Stimulated activated naive B cell treated with anti-CD40 and anti-IgM and Interleukin-4, amounts not matched to agents 10 μg/mL and 1 μg/mL and 100 μg/mL, for 72 hours (primary cell): ENCODE measurements around the gene RNFT2.
"Not testable (repeated sequence)": the region's sequence is repeated elsewhere in the genome, so short reads cannot be mapped to it uniquely, and the experiment has no call there.

Experiments used
- ATAC-seq, 2 donors: fragments of 150-1000 bp; cut with Tn5 transposase; replicated peaks; 2 replicates each; pipeline ENCODE4 v1.10.0; 2021; ENCODE audit warnings: moderate library complexity in 1 of 2
- DNase-seq: peaks from one replicate; pipeline ENCODE4 v3.0.0; 2021
- H3K27ac Mint-ChIP-seq: one replicate; pipeline ENCODE4 v1.8.0; 2022; ENCODE audit warnings: mild to moderate bottlenecking, mixed read lengths
- H3K27me3 Mint-ChIP-seq, 2 donors: one replicate each; pipeline ENCODE4 v1.8.0; 2022; ENCODE audit warnings: mixed read lengths in 2 of 2
- H3K36me3 Mint-ChIP-seq, 2 donors: one replicate each; pipeline ENCODE4 v1.8.0; 2022; ENCODE audit warnings: mixed read lengths in 2 of 2, mild to moderate bottlenecking in 1 of 2
- H3K4me1 Mint-ChIP-seq, 2 donors: one replicate each; pipeline ENCODE4 v1.8.0; 2022; ENCODE audit warnings: mixed read lengths in 2 of 2, mild to moderate bottlenecking in 1 of 2
- H3K4me3 Mint-ChIP-seq, 2 donors: one replicate each; pipeline ENCODE4 v1.8.0; 2022; ENCODE audit warnings: mild to moderate bottlenecking in 2 of 2, mixed read lengths in 2 of 2, moderate library complexity in 1 of 2
- H3K9me3 Mint-ChIP-seq, 2 donors: one replicate each; pipeline ENCODE4 v1.8.0; 2022; ENCODE audit warnings: mixed read lengths in 2 of 2, mild to moderate bottlenecking in 1 of 2

RNFT2 gene

DNA sequence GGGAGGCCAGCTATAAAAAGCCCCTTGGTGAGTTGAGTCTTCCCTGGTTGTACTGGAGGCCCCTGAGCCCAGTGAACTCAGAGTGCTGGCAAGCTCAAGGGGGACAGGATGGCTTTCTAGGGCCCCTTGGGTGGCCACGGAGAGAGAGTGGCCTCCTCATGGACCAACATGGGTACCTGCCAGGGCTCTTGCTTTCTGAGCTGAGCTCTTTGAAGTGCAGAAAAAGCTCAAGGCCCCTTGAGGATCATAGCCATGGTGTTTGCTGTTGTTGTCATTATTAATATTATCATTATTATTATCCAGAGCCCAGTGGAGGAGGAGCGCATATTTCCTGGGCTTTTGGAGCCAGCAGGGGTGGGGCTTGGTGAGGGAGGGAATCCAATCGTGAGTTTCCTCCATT, 6.7 kb downstream of the RNFT2 start:
- Mint-ChIP-seq H3K27ac (no peak overlapping the region), H3K4me1 (no peaks in the 10 kb centered on the region), H3K27me3 (no peaks in the 10 kb centered on the region), H3K4me3 (no peak overlapping the region), H3K9me3 (no peaks in the 10 kb centered on the region), H3K36me3 (peaks cover 6 to 8% of the 10 kb centered on the region in 2 donors)
- ATAC-seq (no peak), DNase-seq (no peak)

- no peak overlapping the region for H3K4me3 Mint-ChIP-seq
- no peaks in the 10 kb centered on the region for H3K9me3 Mint-ChIP-seq
- ATAC-seq (no peak), DNase-seq (no peak)
- H3K27ac Mint-ChIP-seq = no peak overlapping the region
- H3K4me1 Mint-ChIP-seq = no peaks in the 10 kb centered on the region
- peaks cover 6 to 8% of the 10 kb centered on the region in 2 donors for H3K36me3 Mint-ChIP-seq
- no peaks in the 10 kb centered on the region for H3K27me3 Mint-ChIP-seq
Observed at GRCh38 chr12:116745554-116745953, 7.4 kb downstream of the RNFT2 start.

GRCh38 chr12:116749884-116750283, 11.8 kb downstream of the RNFT2 start:
- Mint-ChIP-seq H3K27ac (no peak overlapping the region), H3K4me1 (no peaks in the 10 kb centered on the region), H3K4me3 (no peak overlapping the region), H3K36me3 (peaks cover 16 to 31% of the 10 kb centered on the region in 2 donors), H3K27me3 (no peaks in the 10 kb centered on the region), H3K9me3 (peaks cover 0 to 4% of the 10 kb centered on the region in 2 donors)
- DNase-seq = no peak
- no peak for ATAC-seq

DNA sequence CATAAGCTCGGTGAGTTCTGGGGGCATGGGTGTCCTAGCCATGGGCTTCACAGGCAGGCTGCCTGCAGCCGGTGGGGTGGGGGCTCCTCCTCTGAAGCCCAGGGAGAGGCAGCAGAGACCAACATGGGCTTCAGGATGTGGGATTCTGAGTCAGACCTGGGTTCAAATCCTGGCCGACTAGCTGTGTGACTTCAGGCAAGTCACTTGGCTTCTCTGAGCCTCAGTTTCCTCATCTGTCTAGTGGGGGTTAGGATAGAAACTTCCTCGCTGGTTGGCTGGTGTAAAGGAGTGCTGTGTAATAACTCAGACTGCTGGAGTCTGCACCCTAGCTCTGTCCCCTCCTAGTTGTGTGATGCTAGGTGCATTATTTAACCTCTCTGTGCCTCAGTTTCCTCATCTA, 12.2 kb downstream of the RNFT2 start:
- Mint-ChIP-seq H3K27me3 (no peaks in the 10 kb centered on the region), H3K36me3 (peaks cover 16 to 34% of the 10 kb centered on the region in 2 donors), H3K27ac (no peak overlapping the region), H3K9me3 (peaks cover 0 to 4% of the 10 kb centered on the region in 2 donors), H3K4me3 (no peak overlapping the region), H3K4me1 (no peaks in the 10 kb centered on the region)
- DNase-seq (no peak), ATAC-seq (no peak)

DNA sequence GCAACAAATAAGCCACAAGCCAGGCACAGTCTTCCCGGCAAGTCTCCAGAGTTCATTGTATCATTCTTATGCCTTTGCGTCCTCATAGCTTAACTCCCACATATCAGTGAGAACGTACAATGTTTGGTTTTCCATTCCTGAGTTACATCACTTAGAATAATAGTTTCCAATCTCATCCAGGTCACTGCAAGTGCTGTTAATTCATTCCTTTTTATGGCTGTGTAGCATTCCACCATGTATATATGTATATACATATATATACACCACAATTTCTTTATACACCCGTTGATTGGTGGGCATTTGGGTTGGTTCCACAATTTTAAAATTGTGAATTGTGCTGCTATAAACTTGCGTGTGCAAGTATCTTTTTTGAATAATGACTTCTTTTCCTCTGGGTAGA, 16.0 kb downstream of the RNFT2 start:
- H3K4me1 Mint-ChIP-seq, ATAC-seq, H3K27ac Mint-ChIP-seq, H3K27me3 Mint-ChIP-seq, DNase-seq, H3K4me3 Mint-ChIP-seq, H3K9me3 Mint-ChIP-seq: not testable (repeated sequence)
- peaks cover 22 to 60% of the 10 kb centered on the region in 2 donors for H3K36me3 Mint-ChIP-seq

DNA sequence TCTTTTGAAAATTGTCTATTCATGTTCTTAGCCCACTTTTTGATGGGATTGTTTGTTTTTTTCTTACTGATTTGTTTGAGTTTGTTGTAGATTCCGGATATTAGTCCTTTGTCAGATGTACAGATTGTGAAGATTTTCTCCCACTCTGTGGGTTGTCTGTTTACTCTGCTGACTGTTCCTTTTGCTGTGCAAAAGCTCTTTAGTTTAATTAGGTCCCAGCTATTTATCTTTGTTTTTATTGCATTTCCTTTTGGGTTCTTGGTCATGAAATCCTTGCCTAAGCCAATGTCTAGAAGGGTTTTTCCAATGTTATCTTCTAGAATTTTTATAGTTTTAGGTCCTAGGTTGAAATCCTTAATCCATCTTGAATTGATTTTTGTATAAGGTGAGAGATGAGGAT, 16.7 kb downstream of the RNFT2 start:
- not testable (repeated sequence) for ATAC-seq, H3K4me3 Mint-ChIP-seq, H3K4me1 Mint-ChIP-seq, H3K9me3 Mint-ChIP-seq, DNase-seq, H3K27me3 Mint-ChIP-seq, H3K27ac Mint-ChIP-seq
- H3K36me3 Mint-ChIP-seq = peaks cover 27 to 66% of the 10 kb centered on the region in 2 donors

- peaks cover 0 to 3% of the 10 kb centered on the region in 2 donors for H3K9me3 Mint-ChIP-seq
- no peaks in the 10 kb centered on the region for H3K27me3 Mint-ChIP-seq
- peak overlapping the region; percentile 77 to 81 for H3K4me3 Mint-ChIP-seq
- peaks cover 8 to 11% of the 10 kb centered on the region in 2 donors for H3K4me1 Mint-ChIP-seq
- ATAC-seq = peak; percentile 48 to 60
- H3K27ac Mint-ChIP-seq = peak overlapping the region; percentile 54
- peak; percentile 32 for DNase-seq
- H3K36me3 Mint-ChIP-seq = peaks cover 21 to 56% of the 10 kb centered on the region in 2 donors
Observed at GRCh38 chr12:116759783-116760621, 21.9 kb downstream of the RNFT2 start.

- H3K27ac Mint-ChIP-seq = no peak overlapping the region
Observed at GRCh38 chr12:116760622-116761020, 22.5 kb downstream of the RNFT2 start.

GRCh38 chr12:116761499-116761898, 23.4 kb downstream of the RNFT2 start:
- no peak for ATAC-seq
- Mint-ChIP-seq H3K4me1 (peaks cover 8 to 11% of the 10 kb centered on the region in 2 donors), H3K36me3 (peaks cover 15 to 41% of the 10 kb centered on the region in 2 donors), H3K4me3 (no peak overlapping the region), H3K27ac (no peak overlapping the region), H3K9me3 (peaks cover 0 to 3% of the 10 kb centered on the region in 2 donors), H3K27me3 (no peaks in the 10 kb centered on the region)
- no peak for DNase-seq

More at GRCh38 chr12:116760622-116761020, 22.5 kb downstream of the RNFT2 start:
- ATAC-seq (no peak), DNase-seq (no peak)
- H3K9me3 Mint-ChIP-seq = peaks cover 0 to 3% of the 10 kb centered on the region in 2 donors
- H3K4me3 Mint-ChIP-seq = peak overlapping the region; percentile 39 to 81
- peaks cover 8 to 11% of the 10 kb centered on the region in 2 donors for H3K4me1 Mint-ChIP-seq
- peaks cover 21 to 50% of the 10 kb centered on the region in 2 donors for H3K36me3 Mint-ChIP-seq
- H3K27me3 Mint-ChIP-seq = no peaks in the 10 kb centered on the region

DNA sequence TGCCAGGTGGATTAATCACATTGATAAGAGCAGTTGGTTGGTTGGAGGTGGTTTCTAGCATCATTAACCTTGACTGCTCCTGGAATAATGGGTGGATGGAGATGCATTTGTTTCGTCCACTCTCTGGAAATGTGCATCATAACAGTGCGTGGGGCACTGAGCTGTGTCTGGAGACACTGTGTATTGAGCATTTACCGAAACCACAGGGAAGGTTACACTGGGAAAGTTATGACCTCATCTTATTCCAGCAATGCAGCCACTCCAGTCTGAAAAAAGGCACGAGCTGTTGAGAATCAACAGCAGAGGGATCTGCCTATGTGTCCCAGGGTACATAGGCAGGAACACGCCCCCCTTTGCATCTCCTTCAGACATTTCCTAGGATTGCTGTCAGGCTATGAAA, 27.2 kb downstream of the RNFT2 start:
- H3K4me1 Mint-ChIP-seq = peaks cover 0 to 2% of the 10 kb centered on the region in 2 donors
- ATAC-seq = no peak

GRCh38 chr12:116766285-116766684, 28.2 kb downstream of the RNFT2 start:
- ATAC-seq (no peak), DNase-seq (no peak)
- H3K4me3 Mint-ChIP-seq = no peak overlapping the region
- no peaks in the 10 kb centered on the region for H3K9me3 Mint-ChIP-seq
- H3K36me3 Mint-ChIP-seq = peaks cover 2 to 6% of the 10 kb centered on the region in 2 donors
- no peaks in the 10 kb centered on the region for H3K4me1 Mint-ChIP-seq
- no peak overlapping the region for H3K27ac Mint-ChIP-seq
- H3K27me3 Mint-ChIP-seq = no peaks in the 10 kb centered on the region

More for the DNA sequence above, 27.2 kb downstream of the RNFT2 start:
- Mint-ChIP-seq H3K27me3 (no peaks in the 10 kb centered on the region), H3K36me3 (peaks cover 5 to 17% of the 10 kb centered on the region in 2 donors), H3K4me3 (no peak overlapping the region), H3K27ac (no peak overlapping the region), H3K9me3 (no peaks in the 10 kb centered on the region)
- DNase-seq = no peak

DNA sequence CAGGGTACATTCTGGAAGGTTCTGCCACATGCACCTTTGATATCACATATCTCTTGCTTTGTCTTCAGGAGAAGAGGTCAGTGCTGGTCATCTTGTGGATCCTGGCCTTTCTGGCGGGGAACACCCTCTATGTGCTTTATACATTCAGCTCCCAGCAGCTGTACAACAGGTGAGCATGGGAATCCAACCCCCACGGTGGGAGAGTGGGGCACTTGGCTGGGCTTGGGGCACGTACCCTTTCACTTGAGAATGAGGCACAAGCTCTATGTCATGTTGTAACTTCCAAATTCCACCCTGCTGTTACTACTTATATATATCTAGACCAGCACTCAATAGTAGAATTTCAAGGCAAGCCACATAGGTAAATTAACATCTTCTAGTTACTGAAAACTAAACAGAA, 28.6 kb downstream of the RNFT2 start:
- no peak overlapping the region for H3K4me3 Mint-ChIP-seq
- no peak overlapping the region for H3K27ac Mint-ChIP-seq
- no peaks in the 10 kb centered on the region for H3K4me1 Mint-ChIP-seq
- ATAC-seq (no peak), DNase-seq (no peak)
- H3K9me3 Mint-ChIP-seq = no peaks in the 10 kb centered on the region
- no peaks in the 10 kb centered on the region for H3K27me3 Mint-ChIP-seq
- peaks cover 2 to 6% of the 10 kb centered on the region in 2 donors for H3K36me3 Mint-ChIP-seq

DNA sequence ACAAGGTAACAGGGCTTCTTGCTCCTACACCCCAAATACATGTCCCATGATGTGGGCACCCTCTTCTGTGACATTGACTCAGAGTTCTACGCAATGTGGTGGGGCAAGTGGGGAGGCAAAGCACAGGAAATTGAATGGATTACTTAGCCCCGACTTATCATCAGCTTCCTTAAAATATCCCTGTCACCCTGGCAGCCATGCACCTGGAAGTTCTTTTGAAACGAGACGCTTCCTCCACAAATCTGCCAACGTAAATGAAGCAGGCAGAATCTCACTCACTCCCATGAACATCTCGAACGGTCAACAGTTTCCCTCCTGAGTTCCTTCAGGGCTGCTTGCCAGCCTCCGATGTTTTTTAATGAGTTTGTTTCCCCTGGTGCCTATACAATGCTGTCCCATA, 33.5 kb downstream of the RNFT2 start:
- DNase-seq (no peak), ATAC-seq (no peak)
- Mint-ChIP-seq H3K27me3 (no peaks in the 10 kb centered on the region), H3K4me1 (no peaks in the 10 kb centered on the region), H3K4me3 (no peak overlapping the region), H3K27ac (no peak overlapping the region), H3K36me3 (peaks cover 6 to 19% of the 10 kb centered on the region in 2 donors), H3K9me3 (no peaks in the 10 kb centered on the region)

DNA sequence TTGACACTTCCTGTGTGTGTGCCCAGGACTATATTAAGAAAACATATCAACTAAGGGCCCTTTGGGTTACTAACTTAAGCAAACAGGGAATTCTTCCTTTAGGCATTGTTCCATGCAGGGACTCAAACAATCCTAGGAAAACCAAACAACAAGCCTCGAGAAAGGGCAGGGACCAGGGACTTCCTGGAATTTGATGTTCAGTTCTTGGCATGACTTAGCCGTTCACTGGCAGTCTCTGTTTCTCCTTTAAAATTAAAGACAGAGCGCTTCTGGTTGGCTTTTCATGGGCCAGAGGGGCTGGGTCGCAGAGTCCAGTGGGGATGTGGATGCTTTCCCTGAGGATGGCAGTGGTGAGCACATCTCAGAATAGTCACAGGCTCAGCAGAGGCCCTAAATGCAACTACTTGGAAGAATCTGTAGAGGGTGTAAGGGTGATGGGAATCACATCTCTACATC, 35.2 kb downstream of the RNFT2 start:
- no peak for ATAC-seq

DNA sequence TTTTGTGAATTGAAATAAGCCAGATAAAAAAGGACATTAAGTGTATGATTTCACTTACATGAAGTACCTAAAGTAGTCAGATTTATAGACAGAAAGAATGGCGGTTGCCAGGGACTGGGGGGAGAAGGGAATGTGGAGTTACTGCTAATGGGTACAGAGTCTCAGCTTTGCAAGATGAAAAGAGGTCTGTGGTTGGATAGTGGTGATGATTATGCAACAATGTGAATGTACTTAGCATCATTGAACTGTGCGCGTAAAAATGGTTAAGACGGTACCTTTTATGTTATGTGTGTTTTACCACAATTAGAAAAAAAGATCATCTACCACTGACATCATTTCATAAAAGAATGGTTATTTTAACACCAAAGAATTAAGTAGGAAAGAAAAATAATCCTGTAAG, 35.9 kb downstream of the RNFT2 start:
- H3K4me3 Mint-ChIP-seq = no peak overlapping the region

More for the DNA sequence above, 35.2 kb downstream of the RNFT2 start:
- no peaks in the 10 kb centered on the region for H3K9me3 Mint-ChIP-seq
- H3K27ac Mint-ChIP-seq = no peak overlapping the region
- H3K27me3 Mint-ChIP-seq = no peaks in the 10 kb centered on the region
- no peak overlapping the region for H3K4me3 Mint-ChIP-seq
- H3K4me1 Mint-ChIP-seq = no peaks in the 10 kb centered on the region
- no peak for DNase-seq
- peaks cover 6 to 23% of the 10 kb centered on the region in 2 donors for H3K36me3 Mint-ChIP-seq

More for the DNA sequence above, 35.9 kb downstream of the RNFT2 start:
- no peaks in the 10 kb centered on the region for H3K4me1 Mint-ChIP-seq
- DNase-seq = no peak
- H3K27me3 Mint-ChIP-seq = no peaks in the 10 kb centered on the region
- H3K9me3 Mint-ChIP-seq = no peaks in the 10 kb centered on the region
- peaks cover 7 to 23% of the 10 kb centered on the region in 2 donors for H3K36me3 Mint-ChIP-seq
- no peak for ATAC-seq
- H3K27ac Mint-ChIP-seq = no peak overlapping the region
